PFSK-1 (cell line): ENCODE measurements around the gene RPS6KA2. TPM values are rescaled to one million over a fixed set of nuclear protein-coding genes. Genes with fewer than 3 reads are reported as not detected.

Experiments
- FOXP2 ChIP-seq: optimal IDR thresholded peaks from 2 replicates; pipeline ENCODE3; 2011; ENCODE audit warnings: borderline replicate concordance, control low read depth, inconsistent platforms; ENCODE audit not compliant: insufficient read depth; ENCODE audit errors: extremely low read length, extremely low read depth
- POLR2AphosphoS5 ChIP-seq: IDR thresholded peaks from 2 replicates; pipeline ENCODE4 v1.6.1; 2012; ENCODE audit warnings: low read depth, mild to moderate bottlenecking, control low read depth, low read length, moderate library complexity
- REST ChIP-seq, 2 experiments: IDR thresholded peaks; 2 replicates each; pipeline versions ENCODE4 v1.6.1 to v1.8.0; 2011 to 2012; ENCODE audit warnings: low read depth in 2 of 2, low read length in 2 of 2, control low read depth in 1 of 2, inconsistent platforms in 1 of 2, mild to moderate bottlenecking in 1 of 2, moderate library complexity in 1 of 2; ENCODE audit not compliant: insufficient read depth in 1 of 2
- SIN3A ChIP-seq: IDR thresholded peaks from 2 replicates; pipeline ENCODE4 v1.6.1; 2012; ENCODE audit warnings: mild to moderate bottlenecking, low read length, moderate library complexity, borderline replicate concordance; ENCODE audit not compliant: insufficient read depth
- TAF1 ChIP-seq: IDR thresholded peaks from 2 replicates; pipeline ENCODE4 v1.6.1; 2012; ENCODE audit warnings: low read length, control low read depth, borderline replicate concordance; ENCODE audit not compliant: insufficient read depth
- polyA plus RNA-seq: library from polyadenylated mRNA; unstranded; fragments of >200 nt; gene quantifications from one replicate; pipeline ENCODE4 v1.2.1, GENCODE V29; 2012; ENCODE audit warnings: low read depth, missing spikeins; ENCODE audit not compliant: insufficient read length

RPS6KA2 gene
- polyA plus RNA-seq = 84.7 TPM

- TF ChIP-seq TAF1 (peak; percentile 83), REST (IDR thresholded peaks at IDR 0.05; ENCODE audit: insufficient read depth in 1 of 2, low read depth in 2 of 2, low read length in 2 of 2) (peak; percentile 54 to 69; a peak in 3 of 4 replicates), SIN3A (peak; percentile 46; the same call in 1 of the 2 replicates), FOXP2 (no peak), POLR2AphosphoS5 (peak; percentile 93)
Observed at GRCh38 chr6:166627033-166627874, at the start of gene RPS6KA2. TSS of gene RPS6KA2 (minus strand) at chr6:166627251. CDS start at chr6:166627019, 232 bp downstream.

GRCh38 chr6:166676270-166676860 lies 49.3 kb upstream of the RPS6KA2 start:
- TF ChIP-seq REST (IDR thresholded peaks at IDR 0.05; ENCODE audit: insufficient read depth in 1 of 2, low read depth in 2 of 2, low read length in 2 of 2) (no peak), FOXP2 (no peak), POLR2AphosphoS5 (no peak), SIN3A (no peak), TAF1 (no peak)

- TF ChIP-seq FOXP2 (no peak), TAF1 (no peak), REST (IDR thresholded peaks at IDR 0.05; ENCODE audit: insufficient read depth in 1 of 2, low read depth in 2 of 2, low read length in 2 of 2) (no peak), SIN3A (no peak), POLR2AphosphoS5 (no peak)
Observed at GRCh38 chr6:166675736-166676135, 48.7 kb upstream of the RPS6KA2 start.

GRCh38 chr6:166673309-166673708 lies 46.3 kb upstream of the RPS6KA2 start:
- TF ChIP-seq POLR2AphosphoS5 (no peak), REST (IDR thresholded peaks at IDR 0.05; ENCODE audit: insufficient read depth in 1 of 2, low read depth in 2 of 2, low read length in 2 of 2) (no peak), SIN3A (no peak), FOXP2 (no peak), TAF1 (no peak)
